Stimulated activated CD4-positive, alpha-beta T cell treated with anti-CD3 and anti-CD28 coated beads, Interleukin-12 subunit alpha, Interleukin-12 subunit beta, amount 100 ng/mL, for 24 hours (primary cell): Measurements from ENCODE around the gene INTS3.
"Not testable (repeated sequence)": the region's sequence is repeated elsewhere in the genome, so short reads cannot be mapped to it uniquely, and the experiment has no call there.

ENCODE experiments used
- DNase-seq, 2 experiments: peaks; one replicate each; pipeline ENCODE4 v3.0.0-alpha.2; 2020; ENCODE audit warnings: low read depth in 2 of 2

The INTS3 gene

GRCh38 chr1:153778824-153779519 lies 51.1 kb downstream of the INTS3 start:
- DNase-seq = no peak

- no peak for DNase-seq
Observed at GRCh38 chr1:153779781-153780541, 52.1 kb downstream of the INTS3 start.

GRCh38 chr1:153780551-153780950 lies 52.7 kb downstream of the INTS3 start:
- no peak for DNase-seq

GRCh38 chr1:153782648-153783047 lies 54.8 kb downstream of the INTS3 start:
- DNase-seq = not testable (repeated sequence)

- peak; percentile 80 to 87 for DNase-seq
Observed at GRCh38 chr1:153783233-153784190, 55.7 kb downstream of the INTS3 start.

GRCh38 chr1:153786038-153786790 lies 58.4 kb downstream of the INTS3 start:
- DNase-seq = no peak

GRCh38 chr1:153789478-153790034 lies 61.7 kb downstream of the INTS3 start:
- no peak for DNase-seq

- DNase-seq = no peak
Observed at GRCh38 chr1:153790313-153790965, 62.6 kb downstream of the INTS3 start.

GRCh38 chr1:153790966-153791647 lies 63.3 kb downstream of the INTS3 start:
- DNase-seq = no peak

- DNase-seq = no peak
Observed at GRCh38 chr1:153791648-153792253, 63.9 kb downstream of the INTS3 start.

- no peak for DNase-seq
Observed at GRCh38 chr1:153792631-153793041, 64.8 kb downstream of the INTS3 start.

GRCh38 chr1:153793261-153793972 lies 65.6 kb downstream of the INTS3 start:
- no peak for DNase-seq

- no peak for DNase-seq
Observed at GRCh38 chr1:153793973-153794615, 66.2 kb downstream of the INTS3 start.

GRCh38 chr1:153794624-153795329 lies 66.9 kb downstream of the INTS3 start:
- DNase-seq = no peak

GRCh38 chr1:153795330-153795837 lies 67.5 kb downstream of the INTS3 start:
- DNase-seq = no peak

GRCh38 chr1:153795934-153796785 lies 68.3 kb downstream of the INTS3 start:
- no peak for DNase-seq
